HepG2 (cell line): ENCODE results near the gene MED4. TPM values are rescaled to one million over a fixed set of nuclear protein-coding genes. Genes with fewer than 3 reads are reported as not detected.
"Not testable (repeated sequence)": the region's sequence is repeated elsewhere in the genome, so short reads cannot be mapped to it uniquely, and the experiment has no call there.

Experiments used
- ATAC-seq: fragments of 200-7000 bp; cut with Tn5 transposase; 3 replicates; pipeline ENCODE4 v1.9.1; 2020; ENCODE audit warnings: mild to moderate bottlenecking, moderate library complexity
- BruUV-seq: library from RNA; stranded (reverse); fragments of 400-500 nt; replicated peaks from 2 replicates; lab custom pipeline; 2021; lab: Mats Ljungman, UMichigan
- CTCF ChIA-PET: fragments of 300-600 bp; formaldehyde crosslinking; extraction: SDS; loops from one replicate; lab custom pipeline; 2021; ENCODE audit warnings: low total read pairs, inconsistent platforms, low intra/inter-chr PET ratio; lab: Yijun Ruan, JAX
- POLR2A ChIA-PET: fragments of 350-600 bp; sonication (Branson Sonifier 250); formaldehyde crosslinking; loops from one replicate; lab custom pipeline; 2020; ENCODE audit warnings: antibody characterized with exemption, inconsistent platforms; lab: Yijun Ruan, JAX
- DNase-seq: peaks from one replicate; pipeline ENCODE4 v3.0.0-alpha.2; 2015; ENCODE audit warnings: low spot score
- FAIRE-seq: peaks from 3 replicates; lab custom pipeline; 2011; peaks lifted over from hg19 to GRCh38; lab: Jason Lieb, UNC
- H2AFZ ChIP-seq: one replicate; pipeline ENCODE4 v1.6.1; 2011; ENCODE audit warnings: low read length, inconsistent platforms
- H3K27ac ChIP-seq: fragments of 300-600 bp; 3 replicates; pipeline ENCODE4 v1.8.0; 2011; ENCODE audit warnings: mixed run types, mild to moderate bottlenecking, mixed read lengths, low read length, inconsistent platforms; ENCODE audit not compliant: insufficient read depth; ENCODE audit errors: extremely low read length
- H3K27me3 ChIP-seq, 2 experiments: fragments of 200-600 bp in 1 of 2; 2 replicates in 1 of 2; 3 replicates in 1 of 2; pipeline versions ENCODE4 v1.6.0 to v1.8.0; 2011; ENCODE audit warnings: low read length in 2 of 2, mild to moderate bottlenecking in 2 of 2, moderate library complexity in 2 of 2, inconsistent platforms in 1 of 2; ENCODE audit not compliant: insufficient read depth in 2 of 2, control insufficient read depth in 1 of 2
- H3K36me3 ChIP-seq, 2 experiments: fragments of 200-600 bp in 1 of 2; replicated peaks in 1 of 2; 2 replicates in 1 of 2; 3 replicates in 1 of 2; pipeline versions ENCODE4 v1.5.1 to v1.8.0; 2011; ENCODE audit warnings: low read length in 2 of 2, inconsistent platforms in 1 of 2; ENCODE audit not compliant: insufficient read depth in 2 of 2, control insufficient read depth in 1 of 2
- H3K4me1 ChIP-seq: 2 replicates; pipeline ENCODE4 v1.5.1; 2012; ENCODE audit warnings: low read length, inconsistent platforms; ENCODE audit not compliant: insufficient read depth
- H3K4me2 ChIP-seq: 2 replicates; pipeline ENCODE4 v1.6.0; 2011; ENCODE audit warnings: low read depth, low read length, inconsistent platforms
- H3K4me3 ChIP-seq, 3 experiments: fragments of 200-600 bp in 1 of 3; sonication (generic), shearing (Covaris generic) in 1 of 3; replicated peaks in 1 of 3; 2 replicates each; pipeline ENCODE4 v1.5.1; 2011 to 2016; ENCODE audit warnings: low read length in 3 of 3, inconsistent platforms in 2 of 3, low read depth in 2 of 3, mild to moderate bottlenecking in 2 of 3, control low read depth in 1 of 3, mixed read lengths in 1 of 3; ENCODE audit not compliant: insufficient read depth in 1 of 3
- H3K79me2 ChIP-seq: one replicate; pipeline ENCODE4 v1.6.1; 2011; ENCODE audit warnings: low read length, inconsistent platforms; ENCODE audit not compliant: insufficient read depth
- H3K9ac ChIP-seq: 2 replicates; pipeline ENCODE4 v1.6.0; 2011; ENCODE audit warnings: mild to moderate bottlenecking, low read depth, low read length, inconsistent platforms; ENCODE audit not compliant: insufficient read depth
- H3K9me3 ChIP-seq: 2 replicates; pipeline ENCODE4 v1.5.1; 2012; ENCODE audit warnings: mild to moderate bottlenecking, low read length
- H4K20me1 ChIP-seq: 2 replicates; pipeline ENCODE4 v1.6.0; 2011; ENCODE audit warnings: inconsistent platforms, mild to moderate bottlenecking, low read length, moderate library complexity; ENCODE audit not compliant: insufficient read depth
- ATRX ChIP-seq: sonication (generic); formaldehyde crosslinking; IDR thresholded peaks from 2 replicates; pipeline ENCODE4 v1.4.0; 2020; ENCODE audit warnings: missing genetic modification reagents, borderline replicate concordance
- CSRNP1 ChIP-seq: sonication (generic); formaldehyde crosslinking; IDR thresholded peaks from 2 replicates; pipeline ENCODE4 v1.8.1; 2023; ENCODE audit warnings: mild to moderate bottlenecking, missing genetic modification reagents
- NR2C2 ChIP-seq: sonication (generic); formaldehyde crosslinking; IDR thresholded peaks from 2 replicates; pipeline ENCODE4 v1.4.0; 2020; ENCODE audit warnings: missing genetic modification reagents, mild to moderate bottlenecking, moderate library complexity, borderline replicate concordance
- PHF5A ChIP-seq: IDR thresholded peaks from one replicate; pipeline ENCODE4 v1.6.1; 2018; ENCODE audit warnings: low read depth, missing genetic modification reagents; ENCODE audit not compliant: unreplicated experiment
- RBM22 ChIP-seq: fragments of 200-400 bp; formaldehyde crosslinking; optimal IDR thresholded peaks from 2 replicates; pipeline ENCODE3; 2017; ENCODE audit warnings: mild to moderate bottlenecking, low read length, moderate library complexity
- SOX13 ChIP-seq, 3 experiments: fragments of 450-650 bp in 1 of 3; sonication (generic) in 1 of 3; formaldehyde crosslinking in 1 of 3; IDR thresholded peaks in 2 of 3; conservative IDR thresholded peaks in 1 of 3; 2 replicates each; pipeline versions ENCODE4 v1.5.0 to v1.6.1; 2016 to 2020; ENCODE audit warnings: antibody characterized with exemption in 1 of 3, mild to moderate bottlenecking in 1 of 3, missing compliant biosample characterization in 1 of 3, missing genetic modification reagents in 1 of 3, moderate library complexity in 1 of 3
- TARDBP ChIP-seq: sonication (generic); formaldehyde crosslinking; IDR thresholded peaks from 2 replicates; pipeline ENCODE4 v1.8.0; 2022; ENCODE audit warnings: mild to moderate bottlenecking, missing genetic modification reagents
- TP53 ChIP-seq: sonication (generic); formaldehyde crosslinking; conservative IDR thresholded peaks from 2 replicates; pipeline ENCODE4 v1.4.0; 2020; ENCODE audit warnings: missing genetic modification reagents
- ZBTB1 ChIP-seq: sonication (generic); formaldehyde crosslinking; IDR thresholded peaks from 2 replicates; pipeline ENCODE4 v1.4.0; 2020; ENCODE audit warnings: missing genetic modification reagents, borderline replicate concordance
- ZEB1 ChIP-seq: IDR thresholded peaks from 2 replicates; pipeline ENCODE4 v1.6.1; 2012; ENCODE audit warnings: mild to moderate bottlenecking, low read depth, inconsistent platforms; ENCODE audit not compliant: insufficient replicate concordance
- ZNF292 ChIP-seq: sonication (generic); formaldehyde crosslinking; IDR thresholded peaks from 2 replicates; pipeline ENCODE4 v1.8.1; 2022; ENCODE audit warnings: mild to moderate bottlenecking, low read depth, missing genetic modification reagents, borderline replicate concordance
- ZNF432 ChIP-seq: sonication (generic); formaldehyde crosslinking; IDR thresholded peaks from 2 replicates; pipeline ENCODE4 v1.5.0; 2020; ENCODE audit warnings: missing genetic modification reagents, mild to moderate bottlenecking, borderline replicate concordance
- ZNF724P ChIP-seq: sonication (generic); formaldehyde crosslinking; IDR thresholded peaks from 2 replicates; pipeline ENCODE4 v1.8.0; 2022; ENCODE audit warnings: missing genetic modification reagents, borderline replicate concordance
- ZNF850 ChIP-seq: sonication (generic); formaldehyde crosslinking; conservative IDR thresholded peaks from 2 replicates; pipeline ENCODE4 v1.9.0; 2021; ENCODE audit warnings: mild to moderate bottlenecking, missing genetic modification reagents
- ZSCAN31 ChIP-seq: sonication (generic); formaldehyde crosslinking; IDR thresholded peaks from 2 replicates; pipeline ENCODE4 v1.5.0; 2020; ENCODE audit warnings: low read depth, mild to moderate bottlenecking, missing genetic modification reagents
- WGBS: methylation state at CpG from one replicate; pipeline ENCODE4 v1.1.6; 2017; ENCODE audit warnings: low lambda C conversion rate; 5-methylcytosine and 5-hydroxymethylcytosine counted together
- in situ Hi-C: cut with HindIII; loops from 2 replicates; pipeline ENCODE4 v1.10.0; 2017; ENCODE audit warnings: low pct_unique_long_range_greater_than_20kb; ENCODE audit not compliant: extremely low pct_ligation_motif_present
- intact Hi-C: fragments of 100-400 bp; cut with micrococcal nuclease; formaldehyde crosslinking; loops from one replicate; pipeline ENCODE4 v1.10.0; 2022; ENCODE audit not compliant: unreplicated experiment
- polyA plus RNA-seq, 8 experiments: library from polyadenylated mRNA; depleted of rRNA in 3 of 8; stranded (reverse) in 7 of 8; unstranded in 1 of 8; fragments of >200 nt; fragmentation: Illumina TruSeq in 4 of 8; extraction: Trizol in 4 of 8; gene quantifications; 2 replicates each; pipeline versions ENCODE4 v1.2.1 to v1.2.3, GENCODE V29; 2011 to 2016; ENCODE audit warnings: low read depth in 4 of 8, missing spikeins in 1 of 8, mixed read lengths in 1 of 8; ENCODE audit not compliant: insufficient read depth in 1 of 8
- total RNA-seq, 5 experiments: library from RNA; depleted of rRNA; stranded (reverse); fragments of >200 nt; fragmentation: Illumina TruSeq; extraction: Trizol; gene quantifications; 2 replicates each; pipeline ENCODE4 v1.2.3, GENCODE V29; 2016; ENCODE audit warnings: low read depth in 1 of 5
- TF ChIP-seq, protein P1 (sequence below): sonication (generic); formaldehyde crosslinking; IDR thresholded peaks from 2 replicates; pipeline ENCODE4 v1.5.0; 2020; ENCODE audit warnings: mild to moderate bottlenecking, missing genetic modification reagents, moderate library complexity

The MED4 gene
- total and polyA plus RNA-seq, 2 of the 13 experiments (the other 11 are each of a cell fraction or from before 2014, with no cell fraction given), result 49.4 to 57.8 TPM

DNA sequence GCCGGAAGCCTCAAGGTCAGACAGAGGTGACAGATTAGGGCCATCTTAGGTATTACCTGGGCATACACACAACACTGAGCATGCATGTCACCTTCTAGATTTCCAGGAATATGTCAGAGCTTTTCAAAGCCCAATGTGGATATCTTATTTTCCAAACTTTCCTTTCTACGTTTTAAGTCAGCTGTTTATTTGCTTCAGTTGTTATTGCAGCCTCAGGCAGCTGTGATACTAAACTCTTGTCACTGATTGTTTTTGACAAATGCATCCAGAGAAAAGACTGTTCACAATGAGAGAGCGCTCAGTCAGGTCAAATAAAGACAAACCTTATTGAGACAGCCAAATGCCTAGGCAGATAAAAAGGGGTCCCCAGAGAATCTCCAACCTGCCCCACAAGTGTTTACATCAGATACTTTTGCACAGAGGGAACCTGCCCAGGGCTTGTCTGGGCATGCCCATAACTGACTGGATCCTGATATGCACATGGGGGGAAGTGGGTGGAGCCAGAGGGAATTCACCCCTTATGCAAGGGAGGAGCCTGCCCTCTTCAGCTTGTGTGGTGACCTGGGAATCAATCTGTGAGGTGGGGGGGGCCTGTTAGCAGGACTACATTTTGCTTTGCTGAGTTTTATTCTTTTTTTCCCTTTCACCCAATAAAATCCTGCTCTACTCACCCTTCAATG is 28.5 kb downstream of the MED4 start (continued):
- no peak for TF ChIP-seq SOX13 (IDR thresholded peaks at IDR 0.05)
- TF ChIP-seq SOX13 (CRISPR knock-in tag; conservative IDR thresholded peaks at IDR 0.05 in 1 of 2, IDR thresholded peaks at IDR 0.05 in 1 of 2), result no peak
- TF ChIP-seq ZNF724P (CRISPR knock-in tag), result no peak
- TF ChIP-seq ZNF292 (CRISPR knock-in tag), result no peak
- peak; percentile 99 for TF ChIP-seq TP53
- TF ChIP-seq ZNF432 (CRISPR knock-in tag), result peak; percentile 96
- no peak for TF ChIP-seq ATRX (CRISPR knock-in tag)
- TF ChIP-seq ZSCAN31 (CRISPR knock-in tag), result no peak
- TF ChIP-seq CSRNP1 (CRISPR knock-in tag), result no peak
- no peak for TF ChIP-seq NR2C2 (CRISPR knock-in tag)
- TF ChIP-seq TARDBP (CRISPR knock-in tag), result no peak
- TF ChIP-seq, protein P1, sequence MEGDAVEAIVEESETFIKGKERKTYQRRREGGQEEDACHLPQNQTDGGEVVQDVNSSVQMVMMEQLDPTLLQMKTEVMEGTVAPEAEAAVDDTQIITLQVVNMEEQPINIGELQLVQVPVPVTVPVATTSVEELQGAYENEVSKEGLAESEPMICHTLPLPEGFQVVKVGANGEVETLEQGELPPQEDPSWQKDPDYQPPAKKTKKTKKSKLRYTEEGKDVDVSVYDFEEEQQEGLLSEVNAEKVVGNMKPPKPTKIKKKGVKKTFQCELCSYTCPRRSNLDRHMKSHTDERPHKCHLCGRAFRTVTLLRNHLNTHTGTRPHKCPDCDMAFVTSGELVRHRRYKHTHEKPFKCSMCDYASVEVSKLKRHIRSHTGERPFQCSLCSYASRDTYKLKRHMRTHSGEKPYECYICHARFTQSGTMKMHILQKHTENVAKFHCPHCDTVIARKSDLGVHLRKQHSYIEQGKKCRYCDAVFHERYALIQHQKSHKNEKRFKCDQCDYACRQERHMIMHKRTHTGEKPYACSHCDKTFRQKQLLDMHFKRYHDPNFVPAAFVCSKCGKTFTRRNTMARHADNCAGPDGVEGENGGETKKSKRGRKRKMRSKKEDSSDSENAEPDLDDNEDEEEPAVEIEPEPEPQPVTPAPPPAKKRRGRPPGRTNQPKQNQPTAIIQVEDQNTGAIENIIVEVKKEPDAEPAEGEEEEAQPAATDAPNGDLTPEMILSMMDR (CRISPR knock-in tag), result no peak
- no peak for TF ChIP-seq PHF5A (CRISPR knock-in tag)
- TF ChIP-seq RBM22, result peak; percentile 56
- TF ChIP-seq ZEB1, result no peak
- no peak for TF ChIP-seq ZBTB1 (CRISPR knock-in tag)
- no peak for TF ChIP-seq ZNF850 (CRISPR knock-in tag)

DNA sequence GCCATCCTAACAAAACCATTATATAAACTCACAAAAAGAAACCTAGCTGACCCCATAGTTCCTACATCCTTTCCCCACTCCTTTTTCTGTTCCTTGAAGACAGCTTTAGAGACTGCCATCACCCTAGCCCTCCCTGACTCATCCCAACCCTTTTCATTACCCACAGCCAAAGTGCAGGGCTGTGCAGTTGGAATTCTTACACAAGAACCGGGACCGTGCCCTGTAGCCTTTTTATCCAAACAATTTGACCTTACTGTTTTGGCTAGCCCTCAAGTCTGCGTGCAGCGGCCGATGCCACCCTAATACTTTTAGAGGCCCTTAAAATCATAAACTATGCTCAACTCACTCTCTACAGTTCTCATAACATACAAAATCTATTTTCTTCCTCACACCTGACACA is 35.0 kb downstream of the MED4 start:
- FAIRE-seq, H2AFZ ChIP-seq, H3K4me3 ChIP-seq, in situ Hi-C loops, H3K27me3 ChIP-seq, DNase-seq, H3K27ac ChIP-seq, H3K36me3 ChIP-seq, H3K4me2 ChIP-seq, POLR2A ChIA-PET, H3K79me2 ChIP-seq, H3K4me1 ChIP-seq, ATAC-seq, H3K9ac ChIP-seq, CTCF ChIA-PET, H4K20me1 ChIP-seq, H3K9me3 ChIP-seq, BruUV-seq, intact Hi-C loops: not testable (repeated sequence)
- 58% methylated on average over 5 of the region's 5 CpGs for WGBS
